Kasumi-1 (cell line): Measurements from ENCODE around the gene ST6GALNAC6.
"Not testable (repeated sequence)": the region's sequence is repeated elsewhere in the genome, so short reads cannot be mapped to it uniquely, and the experiment has no call there.

ENCODE experiments used
- DNase-seq, 2 experiments: peaks; one replicate each; lab custom pipeline; 2025; lab: John Stamatoyannopoulos, UW

Gene ST6GALNAC6

DNA sequence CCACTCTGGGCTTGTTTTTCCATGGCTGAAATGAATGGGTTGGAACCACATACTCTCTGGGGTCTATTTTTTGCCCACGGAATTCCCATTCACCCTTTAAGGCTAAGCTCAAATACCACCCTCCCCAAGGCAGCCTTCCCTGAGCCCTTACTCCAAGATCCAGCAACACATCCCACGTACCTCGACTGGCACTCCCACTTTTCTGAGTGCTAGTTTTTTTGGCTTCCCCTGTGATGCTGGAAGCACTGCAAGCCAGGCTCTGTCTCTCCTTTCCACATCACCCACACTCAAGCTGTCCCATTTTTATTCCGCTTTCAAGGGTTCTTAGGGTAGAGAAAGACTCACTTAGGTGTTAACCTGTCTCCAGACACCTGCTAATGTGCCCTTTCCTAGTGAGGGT, 6.0 kb downstream of the ST6GALNAC6 start:
- DNase-seq, result no peak

DNA sequence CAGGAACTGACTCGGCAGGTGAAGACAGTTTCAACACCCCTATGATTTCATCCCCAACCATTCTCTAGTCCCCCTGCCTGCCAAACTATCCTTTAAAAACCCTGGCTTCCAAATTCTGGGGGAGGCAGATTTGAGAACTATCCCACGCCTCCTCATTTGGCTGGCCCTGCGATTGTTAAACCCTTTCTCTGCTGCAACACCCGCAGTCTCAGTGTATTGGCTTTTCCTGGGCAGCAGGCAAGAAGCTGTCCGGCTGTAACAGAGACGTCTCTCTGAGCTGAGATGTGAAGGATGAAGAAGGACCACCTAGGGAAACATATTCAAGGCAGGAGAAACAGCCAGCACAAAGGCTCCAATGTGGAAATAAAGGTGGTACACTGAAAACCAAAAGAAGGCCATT, 6.6 kb downstream of the ST6GALNAC6 start:
- no peak for DNase-seq

DNA sequence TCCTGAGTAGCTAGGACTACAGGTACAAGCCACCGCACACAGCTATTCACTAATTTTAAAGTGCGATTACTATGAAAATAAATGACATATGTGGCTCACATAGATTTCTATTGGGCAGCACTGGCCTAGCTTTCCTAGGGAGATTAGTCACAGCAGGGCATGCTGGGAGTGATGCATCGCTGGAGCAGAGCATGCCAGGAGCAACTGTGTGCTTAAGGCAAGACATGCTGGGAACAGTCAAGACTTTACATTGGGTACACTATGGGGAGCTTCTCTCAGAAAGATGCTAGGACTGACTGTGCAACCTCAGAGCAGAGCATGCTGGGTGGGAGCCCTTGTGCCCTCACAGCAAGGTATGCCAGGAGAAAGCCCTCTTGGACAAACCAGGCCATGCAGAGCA, 9.3 kb downstream of the ST6GALNAC6 start:
- DNase-seq, result no peak

DNA sequence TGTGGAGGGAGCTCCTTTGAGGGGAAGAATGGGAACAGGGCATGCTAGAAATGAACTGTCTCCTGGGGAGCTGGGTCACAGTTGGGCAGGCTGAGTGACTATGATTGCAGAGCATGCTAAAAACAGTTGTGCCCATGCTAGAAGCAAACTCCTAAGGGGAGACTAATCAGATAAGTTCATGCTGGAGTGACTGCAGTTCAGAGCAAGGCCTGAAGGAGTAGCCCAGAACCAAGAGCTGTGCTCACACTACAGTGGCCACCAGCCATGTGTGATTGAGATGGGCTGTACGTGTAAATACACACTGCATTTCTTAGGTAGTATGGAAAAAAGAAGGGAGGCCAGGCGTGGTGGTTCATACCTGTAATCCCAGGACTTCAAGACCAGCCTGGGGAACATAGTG, 11.6 kb downstream of the ST6GALNAC6 start:
- DNase-seq, result peak in 1 of 2 experiments; percentile 24

- no peak for DNase-seq
Observed at GRCh38 chr9:127886401-127886972, 12.9 kb downstream of the ST6GALNAC6 start.

GRCh38 chr9:127885508-127886281, 13.7 kb downstream of the ST6GALNAC6 start:
- no peak for DNase-seq

DNA sequence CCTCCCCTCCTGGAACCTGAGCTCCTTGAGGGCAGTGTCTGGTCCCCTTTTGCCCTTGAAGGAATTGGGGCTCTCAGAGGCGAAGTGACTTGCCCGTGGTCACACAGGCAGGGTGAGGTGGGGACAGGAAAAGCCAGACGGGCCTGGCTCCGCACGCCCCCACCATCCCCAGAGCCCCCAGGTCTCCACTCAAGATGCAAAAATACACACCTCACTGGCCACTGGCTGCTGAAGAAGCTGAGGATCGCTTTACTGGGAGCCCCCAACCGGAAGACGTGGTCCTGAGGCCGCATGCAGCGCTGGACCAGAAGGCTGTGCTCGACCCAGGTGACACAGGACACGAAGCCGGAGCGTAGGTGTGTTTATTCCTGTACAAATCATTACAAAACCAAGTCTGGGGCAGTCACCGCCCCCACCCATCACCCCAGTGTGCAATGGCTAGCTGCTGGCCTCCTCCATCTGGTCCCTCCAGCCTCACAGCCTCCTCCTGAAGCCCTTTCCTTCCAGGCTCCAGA, 14.4 kb downstream of the ST6GALNAC6 start:
- DNase-seq, result no peak

- DNase-seq, result no peak
Observed at GRCh38 chr9:127884427-127884911, 14.9 kb downstream of the ST6GALNAC6 start.

DNA sequence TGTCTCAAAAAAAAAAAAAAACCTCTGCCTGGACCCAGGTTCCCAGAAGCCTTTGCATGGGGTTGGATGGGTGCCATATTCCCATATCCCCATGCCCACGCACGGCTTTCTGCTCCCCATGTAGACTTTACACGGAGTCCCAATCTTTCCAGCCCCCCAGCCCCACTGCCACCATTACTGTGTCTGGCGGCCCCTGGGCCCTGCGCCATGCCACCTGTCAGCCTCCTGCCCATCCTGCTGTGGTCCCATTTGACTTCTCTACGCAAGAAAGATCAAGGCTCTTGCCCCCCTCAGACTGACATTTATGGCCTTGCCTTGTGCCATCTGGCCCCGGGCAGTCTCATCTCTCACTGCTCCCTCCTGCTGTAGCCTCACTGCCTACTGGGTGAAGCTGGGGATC, 15.4 kb downstream of the ST6GALNAC6 start:
- no peak for DNase-seq

GRCh38 chr9:127881715-127882114, 17.7 kb downstream of the ST6GALNAC6 start:
- DNase-seq, result not testable (repeated sequence)

GRCh38 chr9:127880143-127880542, 19.3 kb downstream of the ST6GALNAC6 start:
- DNase-seq, result no peak

GRCh38 chr9:127878652-127879390, 20.6 kb downstream of the ST6GALNAC6 start:
- DNase-seq, result no peak

DNA sequence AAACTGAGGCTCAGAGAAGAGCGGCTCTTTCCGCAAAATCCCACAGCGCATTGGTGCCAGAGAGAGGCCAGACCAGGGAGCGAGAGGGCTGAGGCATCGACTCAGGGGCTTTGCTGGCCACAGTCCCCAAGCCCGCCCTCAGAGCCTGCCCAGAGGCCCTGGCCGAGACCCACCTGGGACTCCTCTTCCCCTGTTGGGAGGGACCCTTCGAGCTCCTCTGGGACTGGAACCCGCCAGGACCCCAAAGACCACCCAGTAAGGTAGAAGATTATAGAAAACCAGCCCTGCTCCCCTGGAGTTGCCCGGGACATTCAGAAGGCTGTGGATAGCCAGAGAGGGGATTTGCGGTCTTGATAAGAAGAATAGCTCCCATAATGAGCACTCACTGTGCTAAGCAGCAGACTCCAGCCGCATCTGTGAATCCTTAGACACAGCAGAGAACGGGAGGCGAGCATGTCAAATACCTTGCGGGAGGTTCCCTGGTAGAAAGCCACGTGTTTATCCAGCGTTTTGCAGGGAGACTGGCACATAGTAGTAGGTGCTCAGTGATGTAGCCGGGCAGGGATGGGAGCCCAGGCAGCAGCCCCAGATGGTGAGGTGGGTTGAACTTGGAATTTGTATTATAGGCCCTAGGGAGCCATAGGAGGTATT, 21.3 kb downstream of the ST6GALNAC6 start:
- DNase-seq, result no peak

- DNase-seq, result no peak
Observed at GRCh38 chr9:127877566-127877998, 21.8 kb downstream of the ST6GALNAC6 start, which contains the start of gene AK1. TSS of gene AK1 (minus strand) at chr9:127877675. CDS start at chr9:127874617, 3,058 bp downstream.

DNA sequence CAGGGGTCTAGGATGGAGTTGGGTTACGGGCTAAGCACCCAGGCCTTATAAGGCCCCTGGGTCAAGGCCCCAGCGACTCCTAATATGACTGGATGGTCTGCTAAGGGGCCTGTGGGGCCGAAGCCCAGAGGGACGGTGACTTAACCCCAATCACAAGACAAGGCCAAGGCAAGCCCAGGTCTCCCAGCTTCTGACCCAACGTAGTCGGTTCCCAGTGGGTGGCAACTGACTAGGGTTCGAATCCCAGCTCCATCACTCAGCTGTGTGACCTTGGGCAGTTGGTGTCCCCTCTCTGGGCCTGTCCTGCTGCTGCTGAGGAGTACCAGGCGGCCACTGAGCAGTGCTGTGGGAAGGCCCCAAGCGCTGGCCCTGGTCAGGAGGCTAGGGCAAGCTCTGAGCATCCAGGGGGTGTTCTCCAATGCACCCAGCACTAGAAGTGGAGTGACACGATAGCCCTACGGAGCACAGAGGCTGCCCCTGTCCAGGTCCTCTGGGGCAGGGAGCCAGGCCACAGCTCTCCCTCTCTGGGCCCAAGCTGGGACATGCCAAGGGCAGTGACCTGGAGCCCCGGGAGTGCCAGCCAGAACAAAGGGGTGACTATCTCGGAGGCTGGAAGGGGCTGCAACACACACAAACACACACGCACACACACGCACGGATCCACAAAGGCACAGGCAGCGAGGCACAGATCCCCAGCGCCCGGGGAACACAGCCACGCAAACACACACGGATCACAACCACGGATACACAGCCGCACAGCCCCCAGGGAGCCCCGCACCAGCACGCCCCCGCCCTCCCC, 22.4 kb downstream of the ST6GALNAC6 start:
- no peak for DNase-seq

- DNase-seq, result no peak
Observed at GRCh38 chr9:127876026-127876763, 23.2 kb downstream of the ST6GALNAC6 start.

GRCh38 chr9:127875306-127875966, 24.0 kb downstream of the ST6GALNAC6 start:
- no peak for DNase-seq

- no peak for DNase-seq
Observed at GRCh38 chr9:127874301-127875221, 24.8 kb downstream of the ST6GALNAC6 start.

DNA sequence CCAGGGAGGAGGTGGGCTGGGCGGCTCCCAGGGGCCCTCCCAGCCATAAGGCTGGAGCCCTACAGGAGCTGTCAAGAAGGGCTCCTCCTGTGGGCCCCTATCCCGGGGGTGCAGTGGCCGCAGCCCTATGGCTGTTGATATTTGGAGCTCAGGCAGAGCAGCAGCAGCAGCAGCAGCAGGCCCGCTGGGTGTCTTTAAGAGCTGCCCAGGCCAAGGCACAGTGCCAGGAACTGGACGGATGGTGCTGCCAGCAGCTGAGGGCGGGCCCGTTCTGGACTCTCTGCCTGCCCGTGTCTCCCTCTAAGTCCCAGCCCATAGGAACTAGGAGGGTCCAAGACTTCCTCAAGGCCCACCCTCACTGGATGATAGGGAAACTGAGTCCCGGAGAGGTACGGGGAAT, 25.5 kb downstream of the ST6GALNAC6 start:
- DNase-seq, result no peak
